ENCODE measurements around the gene RTTN.
"Not testable (repeated sequence)": the region's sequence is repeated elsewhere in the genome, so short reads cannot be mapped to it uniquely, and the experiment has no call there.

RTTN gene

GRCh38 chr18:70205421-70206397, at the start of gene RTTN:
Gene RTTN (minus strand): TSS chr18:70205687. CDS start chr18:70205658, 29 bp downstream.
- peak within 1 kb of the TSS; percentile 78 to 85 for H3K4me3 ChIP-seq (replicated peaks in 1 of 2; ENCODE audit: low read depth in 2 of 2, low read length in 2 of 2)
- peak; percentile 97 to 98 for DNase-seq (ENCODE audit: low read depth in 2 of 2)
- TF ChIP-seq CTCF (IDR thresholded peaks at IDR 0.05; ENCODE audit: low read depth, low read length) = no peak

- DNase-seq (ENCODE audit: low read depth in 2 of 2) = no peak
- no peak overlapping the region for H3K4me3 ChIP-seq (replicated peaks in 1 of 2; ENCODE audit: low read depth in 2 of 2, low read length in 2 of 2)
- no peak for TF ChIP-seq CTCF (IDR thresholded peaks at IDR 0.05; ENCODE audit: low read depth, low read length)
These were observed 45.3 kb upstream of the RTTN start for GRCh38 chr18:70250781-70251180.

GRCh38 chr18:70249861-70250260, 44.4 kb upstream of the RTTN start:
- not testable (repeated sequence) for H3K4me3 ChIP-seq (replicated peaks in 1 of 2; ENCODE audit: low read depth in 2 of 2, low read length in 2 of 2); DNase-seq (ENCODE audit: low read depth in 2 of 2)

- TF ChIP-seq CTCF (IDR thresholded peaks at IDR 0.05; ENCODE audit: low read depth, low read length) = no peak
- peak; percentile 11 to 72 for DNase-seq (ENCODE audit: low read depth in 2 of 2)
- H3K4me3 ChIP-seq (replicated peaks in 1 of 2; ENCODE audit: low read depth in 2 of 2, low read length in 2 of 2) = no peak overlapping the region
These were observed 43.6 kb upstream of the RTTN start for GRCh38 chr18:70249118-70249517.

- peak in 1 of 2 donors; percentile 20 for DNase-seq (ENCODE audit: low read depth in 2 of 2)
- H3K4me3 ChIP-seq (replicated peaks in 1 of 2; ENCODE audit: low read depth in 2 of 2, low read length in 2 of 2) = no peak overlapping the region
- no peak for TF ChIP-seq CTCF (IDR thresholded peaks at IDR 0.05; ENCODE audit: low read depth, low read length)
These were observed 40.6 kb upstream of the RTTN start for GRCh38 chr18:70246061-70246466.

- no peak for TF ChIP-seq CTCF (IDR thresholded peaks at IDR 0.05; ENCODE audit: low read depth, low read length)
- no peak overlapping the region for H3K4me3 ChIP-seq (replicated peaks in 1 of 2; ENCODE audit: low read depth in 2 of 2, low read length in 2 of 2)
- DNase-seq (ENCODE audit: low read depth in 2 of 2) = no peak
These were observed 37.8 kb upstream of the RTTN start for GRCh38 chr18:70243131-70243929.

GRCh38 chr18:70236921-70237320, 31.4 kb upstream of the RTTN start:
- not testable (repeated sequence) for DNase-seq (ENCODE audit: low read depth in 2 of 2); H3K4me3 ChIP-seq (replicated peaks in 1 of 2; ENCODE audit: low read depth in 2 of 2, low read length in 2 of 2)

Data from cardiac fibroblast (primary cell).